HT-29 (cell line): ENCODE results near the gene GNPTG. TPM values are rescaled to one million over a fixed set of nuclear protein-coding genes. Genes with fewer than 3 reads are reported as not detected.

Experiments used
- DNase-seq: peaks from one replicate; pipeline ENCODE4 v3.0.0-alpha.2; 2015; ENCODE audit warnings: low spot score
- total RNA-seq: library from RNA; depleted of rRNA; stranded (reverse); fragments of >200 nt; shearing (Covaris generic); gene quantifications from 2 replicates; pipeline ENCODE4 v1.2.3, GENCODE V29; 2014; rRNA removed

Gene GNPTG
- total RNA-seq = 46.6 and 50.9 TPM in 2 replicates

DNA sequence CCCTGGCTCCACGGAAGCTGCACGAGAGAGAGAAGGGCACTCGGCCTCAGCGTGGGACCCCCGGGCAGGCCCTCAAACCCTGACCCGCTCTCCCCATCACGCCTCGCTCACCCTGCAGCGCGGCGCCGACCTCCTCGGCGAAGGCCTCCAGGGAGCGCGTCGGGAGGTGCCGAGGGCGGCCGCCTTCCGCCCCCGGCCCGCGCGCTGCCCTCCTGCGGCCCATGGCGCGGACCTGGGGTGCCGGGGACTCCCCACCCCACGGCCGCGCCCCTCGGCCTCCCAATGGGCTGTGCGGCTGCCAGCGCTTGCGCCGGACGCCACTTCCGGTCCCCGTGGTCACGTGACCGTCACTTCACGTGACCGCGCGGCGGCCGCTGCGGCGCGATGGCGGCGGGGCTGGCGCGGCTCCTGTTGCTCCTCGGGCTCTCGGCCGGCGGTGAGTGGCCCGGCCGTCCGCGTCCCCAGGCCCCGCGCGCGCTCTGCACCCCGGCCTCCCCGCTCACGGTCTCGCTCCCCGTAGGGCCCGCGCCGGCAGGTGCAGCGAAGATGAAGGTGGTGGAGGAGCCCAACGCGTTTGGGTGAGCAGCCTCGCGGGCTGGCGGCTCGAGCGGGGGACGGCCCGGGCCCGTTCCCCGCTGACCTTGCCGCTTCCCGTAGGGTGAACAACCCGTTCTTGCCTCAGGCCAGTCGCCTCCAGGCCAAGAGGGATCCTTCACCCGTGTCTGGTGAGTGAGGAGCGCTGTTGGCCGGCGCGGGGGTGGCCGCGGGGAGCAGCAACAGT is at the start of gene GNPTG, which contains the start of gene TSR3:
Gene GNPTG, plus strand, starts transcription at position 350 of the 781 bp plus-strand sequence. Its CDS starts 35 bp downstream, at position 385.
Gene TSR3, minus strand, starts transcription at position 297 of the 781 bp plus-strand sequence. Its CDS starts 74 bp downstream, at position 223.
- DNase-seq = peak; percentile 84

DNA sequence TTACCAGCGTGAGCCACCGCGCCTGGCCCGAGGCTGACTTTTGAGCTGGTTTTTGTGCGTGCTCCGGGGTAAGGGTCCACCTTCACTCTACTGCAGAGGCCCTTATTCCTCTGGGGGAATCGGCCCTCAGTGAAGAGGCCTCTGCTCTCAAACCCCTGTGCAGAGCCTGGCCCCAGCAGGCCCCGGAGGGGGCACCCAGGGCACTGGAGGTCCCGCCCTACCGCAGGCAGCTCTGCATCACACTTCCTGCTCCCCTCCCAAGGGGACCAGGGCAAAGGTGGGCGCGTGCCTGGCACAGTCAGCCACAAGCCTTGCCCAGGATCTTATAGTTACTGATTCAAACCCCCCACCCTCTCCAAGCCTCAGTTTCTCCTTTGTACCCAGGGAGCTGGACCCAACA is 45.9 kb upstream of the GNPTG start:
- no peak for DNase-seq

DNA sequence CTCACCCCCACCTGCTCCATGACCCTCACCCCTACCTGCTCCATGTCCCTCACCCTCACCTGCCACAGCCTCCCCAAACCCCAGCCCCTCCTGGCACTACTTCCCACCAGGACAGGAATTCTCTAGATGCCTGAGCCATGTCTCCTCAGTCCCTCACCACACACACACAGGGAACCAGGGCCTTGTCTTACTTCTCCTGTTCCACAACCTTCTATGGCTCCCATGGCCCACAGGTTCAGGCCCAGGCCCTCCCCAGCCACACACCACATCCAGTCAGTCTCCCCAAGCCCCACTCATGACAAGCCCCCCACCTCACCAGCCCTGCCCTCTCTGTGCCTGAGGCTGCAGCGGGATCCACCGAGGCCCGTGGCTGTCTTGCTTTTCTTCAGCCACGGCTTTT is 45.4 kb upstream of the GNPTG start:
- DNase-seq = no peak

DNA sequence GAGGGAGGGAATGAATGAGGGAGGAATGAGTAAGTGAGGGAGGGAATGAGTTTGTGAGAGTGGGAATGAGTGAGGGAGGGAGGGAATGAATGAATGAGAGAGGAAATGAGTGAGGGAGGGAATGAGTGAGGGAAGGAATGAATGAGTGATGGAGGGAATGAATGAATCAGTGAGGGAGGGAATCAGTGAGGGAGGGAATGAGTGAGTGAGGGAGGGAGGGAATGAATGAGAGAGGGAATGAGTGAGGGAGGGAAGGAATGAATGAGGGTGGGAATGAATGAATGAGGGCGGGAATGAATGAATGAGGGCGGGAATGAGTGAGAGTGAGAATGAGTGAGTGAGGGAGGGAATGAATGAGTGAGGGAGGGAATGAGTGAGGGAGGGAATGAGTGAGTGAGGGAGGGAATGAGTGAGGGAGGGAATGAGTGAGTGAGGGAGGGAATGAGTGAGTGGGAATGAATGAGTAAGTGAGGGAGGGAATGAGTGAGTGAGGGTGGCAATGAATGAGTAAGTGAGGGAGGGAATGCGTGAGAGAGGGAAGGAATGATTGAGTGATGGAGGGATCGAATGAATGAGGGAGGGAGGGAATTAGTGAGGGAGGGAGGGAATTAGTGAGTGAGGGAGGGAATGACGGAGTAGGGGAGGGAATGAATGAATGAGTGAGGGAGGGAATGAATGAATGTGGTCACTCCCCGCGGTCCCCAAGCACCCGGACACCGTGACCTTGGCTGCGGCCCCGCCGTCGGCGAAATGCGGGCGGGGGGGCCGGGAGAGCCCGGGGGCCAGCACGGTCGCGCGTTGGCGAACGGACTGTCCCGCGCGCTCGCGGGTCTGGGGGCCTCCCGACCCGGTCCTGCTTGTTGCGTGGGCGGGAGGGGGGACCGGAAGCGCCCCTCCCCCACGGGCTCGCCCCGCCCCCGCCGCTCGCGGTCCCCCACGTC is 43.4 kb upstream of the GNPTG start:
- no peak for DNase-seq

DNA sequence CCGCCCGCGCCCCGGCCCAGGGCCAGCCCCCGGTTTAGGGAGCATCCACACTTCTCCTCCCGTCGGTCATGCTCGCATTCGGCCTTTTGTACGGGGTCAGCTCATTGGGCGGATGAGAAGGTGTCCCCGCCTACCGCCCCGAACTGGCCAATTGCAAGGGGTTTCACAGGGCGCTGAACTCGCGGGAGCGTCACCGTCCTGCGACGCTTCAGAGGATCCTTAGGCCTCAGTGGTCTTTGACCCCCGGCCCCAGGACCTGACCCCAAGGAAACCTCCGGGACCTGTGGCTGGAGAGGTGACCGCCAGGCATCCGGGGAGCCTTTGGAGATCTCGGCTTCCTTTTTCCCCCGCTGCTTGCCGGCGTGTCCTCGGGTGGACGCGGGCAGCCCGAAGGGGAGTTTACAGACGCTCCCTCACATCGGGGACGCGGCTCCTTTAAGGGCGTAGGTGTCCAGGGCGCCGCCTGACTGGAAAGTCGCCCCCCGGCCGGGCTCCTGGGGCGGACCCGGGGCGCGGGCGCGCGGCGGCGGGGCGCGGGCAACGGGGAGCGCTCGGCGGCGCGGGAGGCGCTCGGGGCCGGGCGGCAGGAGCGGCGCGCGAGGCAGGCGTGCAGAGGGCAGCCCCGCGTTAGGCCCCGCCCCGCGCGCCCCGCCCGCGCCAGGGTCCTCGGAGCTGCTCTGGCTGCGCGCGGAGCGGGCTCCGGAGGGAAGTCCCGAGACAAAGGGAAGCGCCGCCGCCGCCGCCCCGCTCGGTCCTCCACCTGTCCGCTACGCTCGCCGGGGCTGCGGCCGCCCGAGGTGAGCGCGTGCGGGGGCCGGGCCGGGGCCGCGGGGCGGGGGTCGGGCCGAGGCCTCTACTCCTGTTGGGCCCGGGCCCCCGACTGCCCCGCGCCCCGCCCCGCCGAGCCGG is 42.5 kb upstream of the GNPTG start, which contains the start of gene UBE2I:
Gene UBE2I, plus strand, starts transcription at position 660 of the 909 bp plus-strand sequence. CDS start 4,395 bp downstream, outside the sequence.
- peak; percentile 96 for DNase-seq

DNA sequence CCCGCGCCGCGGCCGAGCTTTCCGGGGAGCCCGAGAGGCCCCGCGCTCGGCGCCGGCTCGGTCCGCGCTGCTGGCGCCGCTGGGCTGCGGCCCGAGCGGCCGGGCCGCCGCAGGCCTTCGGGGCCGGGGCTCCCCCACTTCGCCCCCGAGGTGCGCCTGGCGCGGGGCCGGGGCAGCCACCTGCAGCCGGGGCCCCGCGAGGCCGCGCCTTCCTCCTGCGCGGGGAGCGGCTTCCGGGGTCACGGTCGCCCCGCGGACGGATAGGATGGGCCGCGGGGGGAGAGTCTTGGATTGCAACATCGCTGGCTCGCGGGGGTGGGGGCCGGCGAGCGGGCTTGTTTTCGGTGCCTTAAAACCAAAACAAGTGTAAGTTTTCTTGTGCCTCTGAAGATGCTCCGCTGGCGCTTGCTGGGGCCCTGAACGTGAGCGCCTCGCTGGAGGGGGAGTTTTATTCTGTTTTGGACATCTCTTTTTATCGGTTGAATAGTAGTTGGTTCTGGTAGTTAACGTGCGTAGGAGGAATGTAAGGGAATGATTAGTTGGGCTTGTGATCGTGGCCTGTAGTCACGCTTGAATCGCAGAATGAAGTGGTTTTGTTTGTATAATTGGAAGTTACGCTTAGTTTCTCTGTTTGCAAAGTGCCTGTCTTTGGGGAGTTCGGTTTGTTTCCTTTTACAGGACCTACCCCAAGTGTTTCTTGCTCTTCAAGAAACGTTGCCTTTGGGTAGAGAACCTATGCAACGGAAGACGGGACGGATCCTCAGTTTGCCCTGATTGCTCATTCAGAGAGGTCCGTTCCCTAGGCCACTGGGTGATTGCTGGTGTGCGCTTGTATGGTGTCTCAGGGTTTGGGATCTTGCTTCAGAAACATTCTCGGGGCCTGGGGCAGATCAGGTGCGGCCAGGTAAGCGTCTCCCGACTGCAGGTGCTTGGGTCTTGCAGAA is 41.6 kb upstream of the GNPTG start:
- no peak for DNase-seq

DNA sequence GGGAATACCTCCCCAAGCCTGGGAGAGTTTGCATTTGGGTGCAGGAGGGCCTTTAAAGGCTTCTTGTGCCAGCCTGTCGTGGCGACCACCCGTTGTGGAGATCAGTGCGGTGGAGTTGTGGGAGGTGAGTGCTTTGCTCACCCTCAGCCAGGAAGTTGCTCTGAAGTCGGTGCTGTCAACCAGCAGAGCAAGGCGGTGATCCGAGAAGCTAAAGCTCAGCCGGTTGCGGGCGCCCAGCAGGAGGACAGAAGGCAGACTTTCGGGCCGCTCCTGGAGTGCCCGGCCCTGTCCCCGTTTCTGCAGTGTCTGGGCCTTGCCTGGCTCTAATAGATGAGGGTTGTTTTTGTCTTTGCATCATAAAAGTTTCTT is 40.9 kb upstream of the GNPTG start:
- no peak for DNase-seq

DNA sequence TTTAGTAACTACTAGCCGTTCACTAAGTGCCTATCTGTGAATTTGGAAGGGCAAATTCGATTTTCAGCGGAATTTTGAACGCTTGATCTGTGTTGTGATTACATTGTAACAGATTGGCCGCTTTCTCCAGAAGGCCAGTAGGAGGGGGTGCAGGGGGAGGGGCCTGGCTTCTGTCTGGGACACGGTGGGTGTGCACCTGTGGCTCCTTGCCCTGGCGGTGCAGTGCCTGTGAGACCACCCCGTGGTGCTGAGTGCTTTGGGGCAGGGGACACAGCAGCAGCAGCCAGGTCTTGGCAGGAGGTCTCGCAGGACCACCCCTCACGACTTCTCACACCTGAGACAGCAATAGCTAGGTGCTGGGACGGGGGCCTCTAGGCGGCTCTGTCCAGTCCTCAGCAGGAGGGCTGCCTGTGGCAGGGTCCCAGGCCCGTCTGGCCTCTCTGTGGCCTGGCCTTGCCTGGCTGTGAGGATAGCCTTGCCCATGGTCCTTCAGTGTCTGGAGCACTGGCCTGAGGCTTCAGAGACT is 40.5 kb upstream of the GNPTG start:
- no peak for DNase-seq

DNA sequence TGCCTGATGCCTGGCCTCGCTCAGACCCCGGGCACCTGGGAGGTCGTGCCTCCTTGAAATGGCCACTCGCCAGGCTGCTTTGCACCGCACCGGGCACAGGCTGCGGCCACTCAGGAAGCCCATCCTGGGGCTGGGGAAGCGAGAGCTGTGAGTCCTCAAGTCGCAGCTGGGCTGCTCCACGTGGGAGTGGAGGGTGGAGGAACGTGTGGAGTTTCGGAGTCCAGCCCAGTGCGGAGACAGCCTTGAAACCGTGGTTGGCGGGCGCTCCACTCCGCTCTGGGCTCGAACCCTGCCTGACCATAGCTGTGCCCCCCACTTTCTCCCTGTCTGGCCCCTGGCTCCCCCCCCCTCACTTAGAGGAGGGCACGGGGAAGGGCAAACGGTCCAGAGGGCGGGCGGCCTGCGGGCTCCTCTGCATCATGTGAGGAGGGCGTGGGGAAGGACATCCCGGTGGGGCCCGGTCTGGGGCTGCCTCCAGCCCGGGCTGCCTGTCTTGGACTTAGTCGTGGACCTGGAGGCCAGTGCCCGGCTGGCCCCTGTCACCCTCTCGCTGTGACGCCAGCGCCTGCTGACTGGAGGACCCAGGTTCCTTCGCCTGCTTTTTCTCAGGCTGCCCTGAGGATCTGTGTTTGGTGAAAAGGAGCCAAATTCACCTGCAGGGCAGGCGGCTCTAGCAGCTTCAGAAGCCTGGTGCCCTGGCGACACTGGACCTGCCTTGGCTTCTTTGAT is 39.8 kb upstream of the GNPTG start:
- no peak for DNase-seq

DNA sequence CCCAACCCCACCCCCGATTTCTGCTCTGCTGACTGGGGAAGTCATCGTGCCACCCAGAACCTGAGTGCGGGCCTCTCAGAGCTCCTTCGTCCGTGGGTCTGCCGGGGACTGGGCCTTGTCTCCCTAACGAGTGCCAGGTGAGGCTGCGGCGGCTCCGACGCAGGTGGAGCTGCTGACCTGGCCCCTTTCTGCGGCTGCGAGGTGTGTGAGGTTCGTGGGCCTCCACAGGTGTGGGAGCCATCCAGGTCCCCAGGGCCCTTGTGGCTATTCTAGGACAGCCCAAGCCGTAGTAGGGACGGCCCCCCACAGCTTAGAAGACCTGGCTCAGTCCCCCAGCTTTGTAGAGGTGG is 39.3 kb upstream of the GNPTG start:
- no peak for DNase-seq

DNA sequence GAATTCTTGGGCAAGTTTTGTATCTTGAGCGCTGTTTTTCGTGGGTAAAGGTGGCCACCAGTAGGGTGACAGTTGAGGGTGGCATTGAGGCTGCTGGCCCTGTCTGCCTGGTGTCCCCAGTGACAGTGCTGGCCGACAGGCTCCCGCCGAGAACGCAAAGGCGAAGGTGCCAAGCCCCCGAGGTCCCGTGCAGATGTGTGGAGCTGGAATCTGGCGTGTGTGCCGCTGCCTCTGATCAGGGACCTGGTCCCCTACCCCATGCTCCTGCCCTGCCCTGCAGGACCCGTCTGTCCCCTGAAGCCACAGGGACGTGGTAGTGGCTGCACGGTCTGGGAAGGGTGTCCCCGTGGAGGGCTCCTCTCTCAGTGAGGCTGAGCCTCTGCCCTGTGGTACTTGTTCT is 38.8 kb upstream of the GNPTG start:
- DNase-seq = no peak

DNA sequence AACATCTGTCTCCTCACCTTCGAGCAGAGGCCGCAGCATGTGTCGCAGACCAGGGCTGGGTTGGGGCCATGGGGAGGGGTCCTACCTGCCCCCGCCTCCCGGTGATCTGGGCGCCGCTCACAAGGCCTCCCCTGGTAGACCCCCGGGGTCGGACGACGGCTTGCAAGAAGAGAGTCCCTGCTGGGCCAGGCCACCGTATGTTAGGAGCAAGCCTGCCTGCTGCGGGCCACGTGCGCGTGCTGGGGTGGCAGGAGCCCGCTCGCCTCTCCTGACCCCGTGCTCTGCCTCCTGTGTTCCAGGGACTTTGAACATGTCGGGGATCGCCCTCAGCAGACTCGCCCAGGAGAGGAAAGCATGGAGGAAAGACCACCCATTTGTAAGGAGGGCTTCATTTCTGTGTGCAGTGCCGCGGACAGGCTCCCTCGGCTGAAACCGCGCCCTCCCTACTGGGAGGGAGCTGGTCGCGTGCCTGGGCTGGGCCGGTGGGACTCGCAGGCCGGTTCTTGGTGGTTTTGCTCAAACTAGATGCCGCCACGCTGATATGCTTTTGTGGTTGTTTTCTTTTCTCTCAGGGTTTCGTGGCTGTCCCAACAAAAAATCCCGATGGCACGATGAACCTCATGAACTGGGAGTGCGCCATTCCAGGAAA is 37.9 kb upstream of the GNPTG start:
- DNase-seq = no peak

DNA sequence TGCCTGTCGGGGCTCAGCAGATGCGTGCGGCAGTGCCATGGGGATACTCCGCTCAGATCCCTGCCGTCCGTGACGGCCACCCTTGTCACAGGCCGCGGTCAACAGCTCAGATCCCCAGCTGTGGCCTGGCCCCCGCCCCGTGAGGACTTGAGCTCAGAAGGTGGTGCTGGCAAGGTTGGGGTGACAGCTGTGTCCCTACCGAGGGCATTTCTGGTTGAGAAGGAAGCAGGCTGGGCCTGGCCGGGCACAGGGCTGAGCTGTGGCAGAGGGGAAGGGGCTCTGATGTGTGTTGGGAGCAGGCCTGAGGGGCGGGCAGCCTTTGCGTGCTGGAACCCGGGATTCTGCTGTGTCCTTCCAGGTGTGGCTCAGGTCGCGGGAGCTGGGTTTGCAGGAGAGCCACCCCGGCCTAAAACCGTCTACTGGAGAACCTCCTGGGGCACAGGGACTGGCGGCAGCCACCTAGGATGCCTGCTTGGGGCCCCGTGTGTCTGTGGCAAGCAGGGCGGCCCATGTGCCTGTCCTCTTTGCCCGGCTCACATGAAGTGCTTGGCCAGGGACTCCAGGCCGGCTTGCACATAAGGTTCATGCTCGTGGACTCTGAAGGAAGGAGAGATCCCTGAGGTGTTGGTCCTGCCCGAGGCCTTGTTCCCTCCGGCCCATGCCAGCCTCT is 37.2 kb upstream of the GNPTG start:
- DNase-seq = no peak

DNA sequence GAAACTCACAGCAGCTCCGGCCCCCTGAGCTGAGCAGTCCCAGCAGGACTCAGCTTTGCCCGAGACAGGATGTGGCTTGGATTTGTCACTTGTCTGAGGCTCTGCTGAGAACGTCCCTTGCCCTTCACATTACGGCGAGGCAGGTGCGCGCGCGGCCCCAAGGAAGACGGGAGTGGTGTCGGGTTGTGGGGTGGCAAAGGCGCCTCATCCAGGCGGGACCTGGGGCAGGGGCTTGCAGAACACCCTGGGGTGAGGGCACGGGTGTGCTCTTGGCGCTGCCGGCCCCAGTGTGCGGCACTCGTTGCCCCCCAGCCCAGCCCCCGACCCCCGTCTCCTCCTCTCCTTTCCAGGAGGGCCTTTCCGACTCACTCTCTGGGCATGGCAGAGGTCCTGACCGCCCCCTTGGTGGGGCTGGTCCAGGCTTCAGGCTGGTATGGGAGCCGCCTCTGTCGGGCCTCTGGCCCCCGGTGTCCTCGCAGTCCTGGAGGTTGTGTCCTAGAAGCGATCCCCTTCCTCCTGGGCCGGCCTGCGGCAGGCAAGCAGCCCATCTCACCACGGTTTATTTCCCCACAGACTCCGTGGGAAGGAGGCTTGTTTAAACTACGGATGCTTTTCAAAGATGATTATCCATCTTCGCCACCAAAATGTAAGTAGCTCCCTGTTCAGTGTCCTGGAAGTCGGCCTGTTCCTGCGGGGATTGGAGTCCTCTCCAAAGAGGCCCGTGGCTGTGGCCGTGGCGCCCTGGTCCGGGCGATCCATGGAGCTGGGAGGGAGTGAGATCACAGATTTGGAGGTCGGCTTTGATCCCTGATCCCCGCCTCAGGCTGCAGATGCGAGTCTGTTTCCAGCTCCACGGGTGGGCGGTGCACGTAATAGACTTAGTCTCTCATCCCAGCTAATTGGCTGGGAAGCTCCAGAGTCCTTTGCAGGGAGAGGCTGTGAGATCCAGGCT is 36.4 kb upstream of the GNPTG start:
- no peak for DNase-seq

DNA sequence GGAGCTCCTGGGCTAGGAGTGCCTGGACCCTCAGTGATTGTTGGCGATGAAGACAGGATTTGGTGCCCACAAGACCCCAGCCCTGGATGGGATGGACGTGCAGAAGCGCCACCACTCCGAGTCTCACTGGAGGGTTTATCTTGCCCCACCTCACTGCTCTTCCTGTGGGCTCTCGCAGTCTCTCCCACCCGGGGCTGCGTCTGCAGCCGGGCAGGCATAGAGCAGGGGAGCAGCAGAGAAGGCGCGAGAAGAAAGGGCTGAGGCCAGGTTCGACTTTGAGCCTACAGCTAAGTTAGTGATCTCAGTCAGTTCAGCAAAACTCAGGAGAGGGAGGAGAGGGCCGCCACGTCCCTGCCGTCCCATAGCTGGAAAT is 35.7 kb upstream of the GNPTG start:
- no peak for DNase-seq

DNA sequence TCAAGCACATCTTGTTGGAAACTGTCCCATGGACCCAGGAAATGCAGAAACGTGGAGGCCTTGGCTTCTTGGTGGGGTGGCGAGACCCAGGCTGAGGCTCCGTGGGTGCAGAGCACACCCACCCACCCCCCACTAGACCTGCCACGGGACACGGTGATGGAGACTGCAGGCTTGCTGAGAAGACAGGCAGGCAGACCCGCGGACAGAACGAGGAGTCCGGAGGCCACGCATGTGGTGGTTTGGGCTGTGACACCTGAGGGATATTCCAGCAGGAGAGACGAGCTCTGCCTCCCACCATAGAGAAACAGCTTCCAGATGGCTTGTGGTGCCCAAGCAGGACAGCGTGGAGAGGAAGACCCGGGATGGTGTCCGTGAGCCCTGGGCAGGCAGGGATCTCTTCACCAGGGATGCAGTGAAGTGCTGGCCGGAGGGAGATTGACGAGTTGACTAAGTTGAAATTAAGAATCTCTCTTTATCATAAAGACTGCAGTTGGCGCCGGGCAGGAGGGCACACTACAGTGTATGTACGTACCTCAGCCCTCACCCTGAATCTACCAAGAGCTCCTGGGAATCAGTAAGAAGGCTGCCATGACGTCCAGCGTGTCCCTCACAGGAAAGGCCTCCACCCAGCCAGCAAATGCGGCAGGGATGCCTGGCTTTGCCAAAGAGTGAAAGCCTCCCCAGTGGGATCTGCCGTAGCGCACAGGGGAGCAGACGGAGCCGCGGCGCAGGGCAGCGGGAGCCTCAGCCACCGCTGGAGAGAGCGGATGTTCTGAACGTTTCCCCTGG is 34.1 kb upstream of the GNPTG start:
- no peak for DNase-seq

DNA sequence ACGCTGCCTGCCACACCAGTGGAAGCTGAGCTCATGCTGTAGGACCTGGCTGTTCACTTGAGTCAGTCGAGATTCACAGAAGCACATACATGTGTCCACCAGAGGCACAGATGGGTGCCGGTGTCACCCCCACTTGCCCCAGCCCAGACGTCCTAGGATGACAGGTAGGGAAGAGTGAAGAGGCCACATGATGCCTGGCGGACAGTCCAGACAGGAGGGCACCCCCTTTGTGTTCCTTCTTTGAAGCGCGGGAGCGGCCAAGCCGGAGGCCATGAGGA is 33.5 kb upstream of the GNPTG start:
- no peak for DNase-seq
